Activated effector memory CD4-positive, alpha-beta T cell treated with anti-CD3 and anti-CD28 coated beads, Interleukin-2, amount 50 U/mL, for 16 hours (primary cell): ENCODE results near the gene ZNF782.
"Not testable (repeated sequence)": the region's sequence is repeated elsewhere in the genome, so short reads cannot be mapped to it uniquely, and the experiment has no call there.

Source experiments
- DNase-seq: peaks from one replicate; pipeline ENCODE4 v3.0.0-alpha.2; 2020

Gene ZNF782

GRCh38 chr9:96852676-96853075, 1.6 kb downstream of the ZNF782 start:
- no peak for DNase-seq

GRCh38 chr9:96844040-96844439, 10.3 kb downstream of the ZNF782 start:
- DNase-seq = no peak

- DNase-seq = no peak
Measured at GRCh38 chr9:96818533-96818932, 35.8 kb downstream of the ZNF782 start.

- no peak for DNase-seq
Measured at GRCh38 chr9:96817973-96818372, 36.3 kb downstream of the ZNF782 start.

- DNase-seq = no peak
Measured at GRCh38 chr9:96813607-96814006, 40.7 kb downstream of the ZNF782 start.

- DNase-seq = not testable (repeated sequence)
Measured at GRCh38 chr9:96798959-96799358, 55.4 kb downstream of the ZNF782 start.

GRCh38 chr9:96784021-96784420, 70.3 kb downstream of the ZNF782 start:
- no peak for DNase-seq

- DNase-seq = no peak
Measured at GRCh38 chr9:96782235-96782634, 72.1 kb downstream of the ZNF782 start.

GRCh38 chr9:96781552-96781951, 72.8 kb downstream of the ZNF782 start:
- no peak for DNase-seq

- no peak for DNase-seq
Measured at GRCh38 chr9:96779089-96779488, 75.2 kb downstream of the ZNF782 start.

- no peak for DNase-seq
Measured at GRCh38 chr9:96777426-96777864, 76.9 kb downstream of the ZNF782 start.

GRCh38 chr9:96771124-96771523, 83.2 kb downstream of the ZNF782 start:
- no peak for DNase-seq

GRCh38 chr9:96769989-96770388, 84.3 kb downstream of the ZNF782 start:
- no peak for DNase-seq
